Tibial nerve (tissue), 3 donors: ENCODE data around the gene PRSS36.

Experiments used
- CTCF ChIP-seq, 5 experiments: fragments of 200-600 bp in 3 of 5; fragments of 450-650 bp in 2 of 5; sonication (generic) in 3 of 5; IDR thresholded peaks; one replicate each; pipeline ENCODE4 v1.5.1; 2016 to 2019; ENCODE audit warnings: antibody characterized with exemption in 5 of 5, mild to moderate bottlenecking in 3 of 5, moderate library complexity in 2 of 5
- POLR2A ChIP-seq, 2 donors: fragments of 450-650 bp; IDR thresholded peaks; one replicate each; pipeline ENCODE4 v1.6.1; 2017; ENCODE audit warnings: antibody characterized with exemption in 2 of 2, mild to moderate bottlenecking in 2 of 2, moderate library complexity in 2 of 2

- TF ChIP-seq CTCF (IDR thresholded peaks at IDR 0.05) (no peak), POLR2A (IDR thresholded peaks at IDR 0.05) (no peak)
These were observed 40.2 kb downstream of the PRSS36 start for GRCh38 chr16:31109622-31110021.
